Cardiac muscle cell (in vitro differentiated cells and primary cell): ENCODE data around the gene ATXN2. TPM values are rescaled to one million over a fixed set of nuclear protein-coding genes. Genes with fewer than 3 reads are reported as not detected.

Experiments used
- DNase-seq, 2 donors: peaks; one replicate each; pipeline versions ENCODE4 v3.0.0 to v3.0.0-alpha.2; 2010 to 2017; ENCODE audit warnings: low read depth in 1 of 2, low spot score in 1 of 2
- H3K27ac ChIP-seq: fragments of 200-600 bp; sonication (generic); 2 replicates; pipeline ENCODE4 v1.5.1; 2016
- H3K27me3 ChIP-seq: fragments of 200-600 bp; sonication (generic); 2 replicates; pipeline ENCODE4 v1.6.0; 2016; ENCODE audit warnings: control low read depth
- H3K36me3 ChIP-seq: fragments of 200-600 bp; sonication (generic); 2 replicates; pipeline ENCODE4 v1.5.1; 2016; ENCODE audit warnings: control low read depth
- H3K4me1 ChIP-seq: fragments of 200-600 bp; sonication (generic); 2 replicates; pipeline ENCODE4 v1.8.1; 2017; ENCODE audit warnings: low read depth, mild to moderate bottlenecking, mixed run types
- H3K4me3 ChIP-seq: fragments of 200-600 bp; sonication (generic); 2 replicates; pipeline ENCODE4 v1.5.1; 2016; ENCODE audit warnings: mild to moderate bottlenecking
- H3K9me3 ChIP-seq: fragments of 200-600 bp; sonication (generic); 2 replicates; pipeline ENCODE4 v1.5.1; 2017; ENCODE audit warnings: low read depth, mild to moderate bottlenecking, control low read depth
- polyA plus RNA-seq: library from polyadenylated mRNA; unstranded; fragments of >200 nt; fragmentation: Nextera tagmentation; extraction: Ambion mirVana; gene quantifications from 2 replicates; pipeline ENCODE4 v1.2.1, GENCODE V29; 2016
- total RNA-seq: library from RNA; depleted of rRNA; stranded (reverse); fragments of >200 nt; gene quantifications from 2 replicates; pipeline ENCODE4 v1.2.3, GENCODE V29; 2016
- TF ChIP-seq, protein P1 (sequence below): IDR thresholded peaks from 2 replicates; pipeline ENCODE4 v1.5.1; 2012; ENCODE audit warnings: low read depth, mild to moderate bottlenecking, low read length

Gene ATXN2
- total and polyA plus RNA-seq, 2 experiments from 2014 or later, result 29.5 to 52.7 TPM

DNA sequence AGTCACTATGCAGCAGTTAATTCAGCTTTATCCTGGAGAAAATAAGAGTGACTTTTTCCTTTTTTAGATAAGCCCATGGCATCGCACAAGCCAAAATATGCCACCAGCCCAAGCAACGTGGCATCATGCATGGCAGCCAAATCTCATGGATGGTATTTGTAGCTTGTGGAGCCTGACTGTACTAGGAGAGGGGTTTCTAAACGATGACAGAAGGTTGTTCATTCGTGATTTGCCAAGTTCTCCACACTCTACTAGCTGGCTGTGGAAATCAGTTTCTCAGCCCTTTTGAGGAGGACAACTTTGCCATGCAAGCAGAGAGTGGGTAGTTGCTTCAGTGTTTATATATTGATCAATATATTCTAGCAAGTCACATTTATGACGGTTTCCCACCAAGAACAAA lies 41.4 kb upstream of the ATXN2 start:
- Histone ChIP-seq H3K36me3 (peaks cover 13% of the 10 kb centered on the region), H3K27me3 (no peaks in the 10 kb centered on the region)

DNA sequence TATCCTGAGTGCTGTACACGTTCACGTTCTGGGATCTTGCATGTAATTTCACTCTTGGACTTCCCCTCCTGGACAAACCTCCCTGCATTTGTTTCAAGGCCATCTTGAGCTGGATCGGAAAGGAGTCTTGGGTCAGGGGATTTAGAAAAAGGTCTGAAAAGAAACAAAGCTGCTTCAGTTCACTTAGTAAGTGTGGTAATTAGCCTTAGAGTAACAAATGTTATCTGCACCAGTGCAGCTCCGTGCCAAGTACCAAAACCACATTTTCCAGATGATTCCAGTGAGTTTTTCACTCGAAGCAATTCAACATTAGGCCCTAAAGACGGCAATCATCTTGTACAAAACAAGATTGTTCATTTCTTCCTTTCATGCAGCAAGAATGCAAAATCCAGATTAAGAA lies 39.4 kb upstream of the ATXN2 start:
- H3K4me3 ChIP-seq, result no peak overlapping the region
- DNase-seq, result peak in 1 of 2 donors; percentile 85
- H3K36me3 ChIP-seq, result peaks cover 4% of the 10 kb centered on the region
- no peaks in the 10 kb centered on the region for H3K9me3 ChIP-seq
- H3K27ac ChIP-seq, result no peak overlapping the region
- H3K27me3 ChIP-seq, result no peaks in the 10 kb centered on the region
- TF ChIP-seq, protein P1, sequence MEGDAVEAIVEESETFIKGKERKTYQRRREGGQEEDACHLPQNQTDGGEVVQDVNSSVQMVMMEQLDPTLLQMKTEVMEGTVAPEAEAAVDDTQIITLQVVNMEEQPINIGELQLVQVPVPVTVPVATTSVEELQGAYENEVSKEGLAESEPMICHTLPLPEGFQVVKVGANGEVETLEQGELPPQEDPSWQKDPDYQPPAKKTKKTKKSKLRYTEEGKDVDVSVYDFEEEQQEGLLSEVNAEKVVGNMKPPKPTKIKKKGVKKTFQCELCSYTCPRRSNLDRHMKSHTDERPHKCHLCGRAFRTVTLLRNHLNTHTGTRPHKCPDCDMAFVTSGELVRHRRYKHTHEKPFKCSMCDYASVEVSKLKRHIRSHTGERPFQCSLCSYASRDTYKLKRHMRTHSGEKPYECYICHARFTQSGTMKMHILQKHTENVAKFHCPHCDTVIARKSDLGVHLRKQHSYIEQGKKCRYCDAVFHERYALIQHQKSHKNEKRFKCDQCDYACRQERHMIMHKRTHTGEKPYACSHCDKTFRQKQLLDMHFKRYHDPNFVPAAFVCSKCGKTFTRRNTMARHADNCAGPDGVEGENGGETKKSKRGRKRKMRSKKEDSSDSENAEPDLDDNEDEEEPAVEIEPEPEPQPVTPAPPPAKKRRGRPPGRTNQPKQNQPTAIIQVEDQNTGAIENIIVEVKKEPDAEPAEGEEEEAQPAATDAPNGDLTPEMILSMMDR, result no peak
- H3K4me1 ChIP-seq, result peaks cover 18% of the 10 kb centered on the region

More for the DNA sequence above, 41.4 kb upstream of the ATXN2 start:
- Histone ChIP-seq H3K4me3 (no peak overlapping the region), H3K27ac (no peak overlapping the region), H3K9me3 (no peaks in the 10 kb centered on the region), H3K4me1 (peaks cover 16% of the 10 kb centered on the region)
- no peak for DNase-seq
- TF ChIP-seq, protein P1, result no peak

DNA sequence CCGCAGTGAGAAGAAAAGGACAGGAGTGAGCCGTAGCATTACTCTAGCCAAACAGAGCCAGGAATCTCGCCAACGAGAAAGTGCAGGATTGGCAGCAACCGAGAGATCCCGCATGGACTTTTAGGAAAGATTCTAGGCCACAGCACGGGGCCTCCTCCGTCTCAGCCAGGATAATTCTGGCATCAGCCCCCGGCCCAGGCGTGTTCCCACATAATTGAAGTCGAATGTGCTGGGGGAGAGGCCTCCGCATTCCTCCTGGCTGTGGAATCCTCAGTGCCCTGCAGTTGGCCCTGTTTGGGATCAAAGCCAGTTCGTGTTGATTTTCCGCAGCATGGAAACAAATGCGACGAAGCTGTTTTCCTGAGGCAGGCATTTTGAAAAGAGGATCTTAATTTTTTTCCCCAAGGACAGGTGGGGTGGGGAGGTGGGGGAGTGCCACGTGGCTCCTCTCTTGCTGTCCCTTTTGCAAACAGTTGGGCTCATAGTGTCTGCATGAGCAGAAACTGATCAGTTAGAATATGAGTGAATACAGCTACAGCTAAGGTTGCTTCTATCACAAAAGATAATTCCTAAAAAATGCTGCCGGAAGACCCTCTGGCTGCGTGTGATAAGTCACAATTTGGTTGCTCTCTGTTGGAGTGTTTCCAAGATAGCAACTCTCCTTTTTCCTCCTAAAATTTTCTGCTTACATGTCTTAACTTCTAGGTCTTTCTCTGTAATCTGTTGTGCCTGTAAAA lies 37.3 kb upstream of the ATXN2 start:
- H3K36me3 ChIP-seq, result no peaks in the 10 kb centered on the region
- TF ChIP-seq, protein P1, result no peak
- H3K27me3 ChIP-seq, result no peaks in the 10 kb centered on the region
- H3K27ac ChIP-seq, result peak overlapping the region; percentile 81
- H3K9me3 ChIP-seq, result no peaks in the 10 kb centered on the region
- peaks cover 18% of the 10 kb centered on the region for H3K4me1 ChIP-seq
- DNase-seq, result peak; percentile 72 to 91
- no peak overlapping the region for H3K4me3 ChIP-seq

DNA sequence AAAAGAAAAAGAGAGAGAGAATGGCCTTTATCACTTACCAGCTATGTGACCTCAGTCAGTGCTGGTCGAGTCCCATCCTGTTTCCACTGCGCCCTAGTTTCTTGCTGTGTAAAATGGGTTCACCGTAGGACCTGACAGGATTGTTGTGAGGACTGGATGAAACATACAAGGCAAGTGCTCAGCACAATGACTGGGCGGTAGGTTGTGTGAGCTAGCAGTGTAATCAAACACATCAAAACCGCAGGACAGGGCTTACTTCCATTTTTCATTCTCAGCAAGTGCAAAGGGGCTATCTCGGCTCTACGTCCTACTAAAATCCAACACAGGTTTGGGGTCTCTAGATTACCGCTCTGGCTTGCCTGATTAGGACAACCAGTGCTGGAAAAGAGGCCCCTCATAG lies 36.4 kb upstream of the ATXN2 start:
- Histone ChIP-seq H3K36me3 (no peaks in the 10 kb centered on the region), H3K9me3 (no peaks in the 10 kb centered on the region), H3K4me1 (peaks cover 18% of the 10 kb centered on the region), H3K27me3 (no peaks in the 10 kb centered on the region), H3K4me3 (no peak overlapping the region), H3K27ac (peak overlapping the region; percentile 81)
- peak in 1 of 2 donors; percentile 48 for DNase-seq
- TF ChIP-seq, protein P1, result no peak

DNA sequence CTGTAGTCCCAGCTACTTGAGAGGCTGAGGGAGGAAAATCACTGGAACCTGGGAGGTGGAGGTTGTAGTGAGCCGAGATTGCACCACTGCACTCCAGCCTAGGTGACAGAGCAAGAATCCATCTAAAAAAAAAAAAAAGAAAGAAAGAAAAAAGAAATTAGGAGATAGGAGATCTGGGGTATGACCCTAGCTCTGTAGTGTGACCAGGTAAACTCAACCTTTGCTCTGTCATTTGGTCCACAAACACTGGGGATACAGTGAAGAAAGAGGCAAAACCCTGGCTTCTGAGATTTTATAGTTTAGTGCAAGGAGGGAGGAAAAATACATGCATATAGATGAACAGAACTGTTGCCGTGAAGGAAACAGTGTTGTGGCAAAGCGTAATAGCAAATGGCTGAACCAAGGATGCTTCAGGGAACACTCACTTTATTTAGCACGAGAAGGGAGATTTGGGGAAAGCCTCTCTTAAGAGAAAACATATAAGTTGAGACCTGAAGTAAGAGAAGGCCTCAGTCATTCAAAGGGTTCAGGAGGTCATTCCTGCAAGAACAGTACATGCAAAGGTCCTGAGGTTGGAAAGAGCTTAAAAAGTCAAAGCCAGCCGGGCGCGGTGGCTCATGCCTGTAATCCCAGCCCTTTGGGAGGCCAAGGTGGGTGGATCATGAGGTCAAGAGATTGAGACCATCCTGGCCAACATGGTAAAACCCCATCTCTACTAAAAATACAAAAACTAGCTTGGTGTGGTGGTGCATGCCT lies 29.6 kb upstream of the ATXN2 start:
- no peak for DNase-seq
- no peaks in the 10 kb centered on the region for H3K4me1 ChIP-seq
- H3K36me3 ChIP-seq, result no peaks in the 10 kb centered on the region
- TF ChIP-seq, protein P1, result no peak
- no peak overlapping the region for H3K4me3 ChIP-seq
- no peak overlapping the region for H3K27ac ChIP-seq
- peaks cover 3% of the 10 kb centered on the region for H3K27me3 ChIP-seq
- no peaks in the 10 kb centered on the region for H3K9me3 ChIP-seq
